NCI-H82 treated with DMSO at 0.1 percent for 48 hours (cell line): ENCODE measurements around the gene IL6R.

Source experiments
- DNase-seq: peaks from one replicate; lab custom pipeline; 2025; ENCODE audit not compliant: unreplicated experiment; lab: John Stamatoyannopoulos, UW

Gene IL6R

DNA sequence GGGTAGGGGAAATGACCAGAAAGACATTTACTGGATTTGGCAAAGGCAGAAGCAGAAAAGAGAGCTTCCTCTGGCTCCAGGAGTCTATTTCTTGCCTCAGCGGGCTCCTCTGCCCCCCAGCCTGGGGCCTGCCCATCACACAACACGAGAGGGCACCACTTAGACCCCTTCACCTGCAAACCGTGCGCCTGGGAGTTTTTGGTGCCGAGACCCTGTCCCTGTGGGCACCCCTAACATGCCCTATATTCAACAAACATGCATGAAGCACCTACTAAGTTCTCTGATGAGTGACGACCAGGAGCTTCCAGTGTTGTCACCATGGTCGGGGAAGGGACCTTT lies 18.8 kb downstream of the IL6R start:
- DNase-seq, result no peak

DNA sequence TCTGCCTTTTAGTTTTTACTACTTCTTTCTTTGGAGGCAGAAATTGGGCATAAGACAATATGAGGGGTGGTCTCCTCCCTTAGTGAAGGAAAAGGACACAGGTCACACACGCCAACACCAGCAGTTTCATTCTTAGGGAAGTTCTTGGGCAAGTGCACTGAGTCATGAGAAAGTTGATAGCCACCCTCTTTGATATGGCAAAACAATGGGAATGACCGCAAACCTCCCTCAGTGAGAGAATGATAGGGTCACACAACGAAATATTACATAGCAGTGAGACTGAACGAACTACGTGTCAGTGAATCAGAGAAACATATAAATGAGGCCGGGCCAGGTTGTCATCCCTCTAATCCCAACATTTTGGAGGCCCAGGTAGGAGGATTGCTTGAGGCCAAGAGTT lies 20.0 kb downstream of the IL6R start:
- no peak for DNase-seq

DNA sequence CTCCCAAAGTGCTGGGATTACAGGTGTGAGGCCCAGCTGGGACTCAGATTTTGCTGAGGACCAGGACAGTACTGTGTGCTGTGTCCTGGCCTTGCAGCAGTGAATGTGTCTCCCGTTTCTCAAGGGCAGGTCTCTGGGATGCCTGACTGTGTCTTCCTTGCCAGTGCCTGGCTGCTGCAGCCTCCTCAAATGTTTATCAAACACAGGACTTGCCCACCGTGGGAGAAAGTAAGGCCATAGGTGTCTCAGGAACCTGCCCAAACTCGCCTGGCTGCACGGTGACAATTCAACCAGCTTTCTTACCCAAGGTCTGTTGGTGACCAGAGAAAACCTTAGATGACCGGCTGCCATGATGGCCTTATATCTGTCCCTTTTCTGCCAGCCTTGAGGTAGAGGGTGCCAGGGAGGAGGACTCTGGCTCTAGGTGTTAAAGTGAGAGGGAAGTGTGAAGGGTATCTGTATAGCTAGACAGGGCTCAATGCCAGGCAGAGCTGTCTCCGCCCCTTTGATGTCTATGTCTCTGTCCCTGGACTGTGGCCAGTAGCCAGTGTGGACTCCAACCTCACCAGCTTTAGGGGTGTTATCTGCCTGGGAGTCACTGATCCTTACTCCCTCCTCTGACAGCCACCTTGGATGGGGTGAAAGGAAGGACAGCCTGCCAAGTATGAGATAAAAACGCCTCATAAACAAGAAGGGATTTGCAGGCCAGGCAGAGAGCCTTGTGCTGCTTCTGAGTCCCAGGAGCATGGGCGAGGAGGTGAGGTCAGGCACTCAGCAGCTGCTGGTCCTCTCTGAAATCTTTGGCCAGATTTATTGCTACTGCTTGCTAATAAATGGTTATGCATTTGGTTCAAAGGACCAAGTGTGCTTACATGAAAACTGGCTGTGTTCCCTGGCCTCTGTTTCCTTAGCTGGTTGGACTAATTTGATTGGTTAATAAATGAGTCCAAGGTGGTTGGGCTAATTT lies 22.3 kb downstream of the IL6R start:
- no peak for DNase-seq

DNA sequence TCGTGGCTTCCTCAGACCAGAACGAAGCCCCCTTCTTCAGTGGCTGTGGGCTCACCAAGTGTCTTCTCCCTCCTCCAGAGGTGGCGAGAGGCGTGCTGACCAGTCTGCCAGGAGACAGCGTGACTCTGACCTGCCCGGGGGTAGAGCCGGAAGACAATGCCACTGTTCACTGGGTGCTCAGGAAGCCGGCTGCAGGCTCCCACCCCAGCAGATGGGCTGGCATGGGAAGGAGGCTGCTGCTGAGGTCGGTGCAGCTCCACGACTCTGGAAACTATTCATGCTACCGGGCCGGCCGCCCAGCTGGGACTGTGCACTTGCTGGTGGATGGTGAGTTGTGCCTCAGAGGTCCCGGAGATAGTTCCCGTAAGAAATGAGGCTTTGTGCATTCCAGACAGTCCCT lies 24.0 kb downstream of the IL6R start:
- no peak for DNase-seq

DNA sequence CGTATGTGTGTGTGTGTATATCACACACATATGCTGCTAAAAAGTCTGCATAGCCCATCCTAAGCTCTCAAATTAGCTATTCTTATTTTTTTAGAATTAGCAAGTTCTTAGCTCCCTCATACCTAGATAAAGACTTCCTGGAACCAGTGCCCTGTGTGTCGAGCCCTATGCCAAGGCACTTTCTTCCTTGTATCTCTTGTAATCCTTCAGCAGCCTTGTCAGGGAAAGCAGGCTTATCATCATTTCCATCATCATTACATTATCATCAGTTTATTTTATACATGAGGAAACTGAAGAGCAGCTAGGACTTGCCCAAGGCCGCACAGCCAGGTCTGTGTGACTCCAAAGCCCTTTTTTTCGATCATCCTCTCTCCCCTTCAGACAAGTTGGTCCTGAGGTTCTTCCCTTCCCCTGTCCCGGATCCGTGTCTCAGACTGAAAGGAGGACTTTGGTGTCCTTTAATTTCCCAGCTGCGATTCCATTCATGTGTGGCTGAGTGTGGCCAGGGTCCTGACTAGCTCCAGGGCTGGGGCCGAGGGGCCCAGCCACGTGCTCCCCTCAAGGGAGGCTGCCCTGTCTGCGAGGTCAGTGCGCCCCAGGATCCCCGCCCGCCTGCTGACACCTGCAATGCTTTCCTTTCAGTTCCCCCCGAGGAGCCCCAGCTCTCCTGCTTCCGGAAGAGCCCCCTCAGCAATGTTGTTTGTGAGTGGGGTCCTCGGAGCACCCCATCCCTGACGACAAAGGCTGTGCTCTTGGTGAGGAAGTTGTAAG lies 24.9 kb downstream of the IL6R start:
- no peak for DNase-seq

DNA sequence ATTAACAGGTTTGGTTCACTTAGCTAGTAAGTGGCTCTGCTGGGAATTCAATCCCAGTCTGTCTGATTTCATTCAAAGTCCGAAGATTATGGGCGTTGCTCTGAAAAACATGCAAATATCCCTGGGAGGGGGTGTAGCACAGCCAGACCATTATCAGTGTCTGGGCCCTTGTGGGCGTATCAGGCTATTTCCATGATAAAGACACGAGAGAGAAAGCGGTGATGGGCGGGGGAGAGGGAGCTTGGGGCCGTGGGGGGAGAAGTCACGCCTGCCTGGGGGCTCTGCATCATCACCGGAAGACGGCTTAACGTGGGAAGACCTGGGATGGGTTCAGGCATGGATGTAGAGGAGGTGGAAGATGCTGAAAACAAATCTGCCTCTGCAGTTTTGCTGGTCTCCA lies 25.8 kb downstream of the IL6R start:
- DNase-seq, result no peak

DNA sequence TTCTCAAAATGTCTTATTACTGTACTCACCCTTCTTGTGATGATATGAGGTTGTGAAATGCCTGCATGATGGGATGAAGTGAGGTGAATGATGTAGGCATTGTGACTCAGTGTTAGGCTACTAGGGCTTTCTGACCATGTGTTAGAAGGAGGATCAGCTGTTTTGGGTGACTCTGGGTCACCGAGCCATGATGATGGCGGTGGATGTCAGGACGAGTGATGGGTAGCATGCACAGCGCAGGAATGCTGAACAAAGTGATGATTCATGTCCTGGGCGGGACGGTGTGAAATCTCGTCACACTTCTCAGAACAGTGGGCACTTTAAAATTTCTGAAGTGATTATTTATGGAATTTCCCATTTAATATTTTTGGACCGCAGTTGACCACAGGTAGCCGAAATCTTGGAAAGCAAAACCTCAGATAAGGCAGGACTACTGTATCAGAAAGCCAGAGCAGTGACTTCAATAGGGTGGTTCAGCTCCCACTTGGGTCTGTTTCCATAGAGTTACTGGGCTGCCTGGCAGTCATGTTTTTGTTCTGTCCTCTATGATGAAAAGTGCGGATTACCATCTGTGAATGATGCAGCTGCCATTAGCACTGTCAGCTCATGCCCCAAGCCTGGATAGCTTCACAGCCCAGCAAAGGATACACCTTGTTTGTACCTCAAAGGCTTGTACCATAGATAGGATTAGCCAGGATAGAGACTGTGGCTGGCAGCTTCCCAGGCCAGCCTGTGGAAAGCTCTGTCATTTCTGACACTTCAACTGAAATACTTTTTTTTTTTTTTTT lies 26.6 kb downstream of the IL6R start:
- no peak for DNase-seq

DNA sequence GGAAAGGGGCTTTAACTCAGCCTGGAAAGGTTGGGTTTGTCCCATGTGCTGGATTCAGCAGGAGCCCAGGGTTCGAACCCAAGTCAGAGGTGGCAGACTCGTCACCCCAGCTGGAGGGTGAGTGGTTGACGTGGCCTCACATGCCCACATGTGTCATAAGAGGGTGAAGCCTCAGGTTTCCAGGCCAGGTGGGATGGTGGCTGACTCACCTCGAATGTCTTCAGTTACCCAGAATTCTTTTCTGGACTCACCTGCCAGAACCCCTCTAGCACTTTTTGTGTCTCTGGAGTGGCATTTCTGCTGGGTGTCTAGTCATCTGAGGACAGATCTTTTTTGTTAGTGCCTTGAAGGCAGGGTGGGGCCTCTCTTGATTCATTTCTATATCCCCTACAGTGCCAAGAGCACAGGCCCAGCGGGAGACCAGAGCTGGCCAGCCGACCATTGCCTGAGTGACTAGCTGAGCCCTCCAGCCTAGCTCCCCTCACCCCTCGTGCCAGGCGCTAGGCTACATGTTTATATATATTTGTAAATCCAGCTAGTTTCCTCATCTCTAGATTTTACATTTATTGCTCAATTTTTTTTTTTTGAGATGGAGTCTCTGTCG lies 28.1 kb downstream of the IL6R start:
- no peak for DNase-seq

DNA sequence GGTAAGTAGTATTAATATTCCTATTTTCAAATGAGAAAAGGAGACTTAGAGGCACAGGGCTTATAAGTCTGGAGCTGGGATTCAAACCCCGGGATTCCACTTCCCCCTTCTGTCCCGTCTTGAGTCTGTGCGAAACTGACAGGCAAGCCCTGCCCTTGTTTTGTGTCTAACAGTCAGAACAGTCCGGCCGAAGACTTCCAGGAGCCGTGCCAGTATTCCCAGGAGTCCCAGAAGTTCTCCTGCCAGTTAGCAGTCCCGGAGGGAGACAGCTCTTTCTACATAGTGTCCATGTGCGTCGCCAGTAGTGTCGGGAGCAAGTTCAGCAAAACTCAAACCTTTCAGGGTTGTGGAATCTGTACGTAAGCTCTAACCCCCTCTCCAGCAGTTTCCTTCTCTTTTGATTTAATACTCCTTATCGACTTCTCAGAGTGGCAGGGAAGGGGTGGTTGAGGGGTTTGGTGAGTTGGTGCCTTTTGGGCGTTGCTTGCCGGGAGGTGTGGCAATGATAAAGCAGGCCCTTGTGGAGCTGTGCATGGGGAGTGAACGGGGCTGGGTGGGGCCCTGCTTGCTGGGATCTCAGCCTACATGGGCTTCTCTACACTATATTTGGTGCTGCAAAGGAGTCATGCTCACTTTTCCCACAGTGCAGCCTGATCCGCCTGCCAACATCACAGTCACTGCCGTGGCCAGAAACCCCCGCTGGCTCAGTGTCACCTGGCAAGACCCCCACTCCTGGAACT lies 29.4 kb downstream of the IL6R start:
- no peak for DNase-seq

DNA sequence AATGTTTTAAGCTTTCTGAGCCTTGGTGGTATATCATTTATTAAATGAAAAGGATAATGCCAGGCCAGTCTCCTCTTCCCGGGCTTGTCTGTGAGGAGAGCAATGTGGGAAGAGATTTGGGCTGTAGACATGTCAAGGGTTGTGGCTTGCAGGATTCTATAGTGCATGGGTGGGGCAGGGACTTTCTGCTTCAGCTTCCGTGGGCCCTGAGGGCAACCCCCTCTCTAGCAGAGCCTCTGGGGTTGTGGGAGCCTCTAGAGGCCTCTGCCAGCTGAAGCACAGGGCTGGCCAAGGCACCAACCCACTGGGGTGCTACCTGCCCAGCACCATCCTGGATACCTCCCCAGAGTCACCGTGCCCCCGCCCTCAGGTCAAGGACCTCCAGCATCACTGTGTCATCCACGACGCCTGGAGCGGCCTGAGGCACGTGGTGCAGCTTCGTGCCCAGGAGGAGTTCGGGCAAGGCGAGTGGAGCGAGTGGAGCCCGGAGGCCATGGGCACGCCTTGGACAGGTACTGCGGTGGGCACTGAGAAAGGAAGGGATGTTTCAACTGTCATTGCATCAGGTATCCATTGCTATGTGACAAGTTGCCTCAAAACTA lies 30.6 kb downstream of the IL6R start:
- DNase-seq, result no peak

DNA sequence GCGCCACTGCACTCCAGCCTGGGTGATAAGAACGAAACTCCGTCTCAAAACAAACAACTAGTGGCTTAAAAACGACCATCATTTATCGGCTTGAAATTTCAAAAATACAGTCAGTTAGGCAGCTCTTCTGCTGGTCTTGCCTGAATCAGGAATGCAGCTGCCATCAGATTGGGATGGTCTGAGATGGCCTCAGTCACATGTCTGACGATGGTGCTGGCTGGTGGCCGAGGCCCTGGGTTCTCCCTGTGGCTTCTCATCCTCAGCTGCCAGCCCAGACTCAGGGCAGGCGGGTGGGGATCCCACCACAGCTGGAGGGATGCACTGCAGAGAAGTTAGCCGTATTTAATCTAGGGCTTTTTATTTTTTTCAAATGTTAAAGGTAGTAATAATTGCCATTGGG lies 31.3 kb downstream of the IL6R start:
- no peak for DNase-seq

DNA sequence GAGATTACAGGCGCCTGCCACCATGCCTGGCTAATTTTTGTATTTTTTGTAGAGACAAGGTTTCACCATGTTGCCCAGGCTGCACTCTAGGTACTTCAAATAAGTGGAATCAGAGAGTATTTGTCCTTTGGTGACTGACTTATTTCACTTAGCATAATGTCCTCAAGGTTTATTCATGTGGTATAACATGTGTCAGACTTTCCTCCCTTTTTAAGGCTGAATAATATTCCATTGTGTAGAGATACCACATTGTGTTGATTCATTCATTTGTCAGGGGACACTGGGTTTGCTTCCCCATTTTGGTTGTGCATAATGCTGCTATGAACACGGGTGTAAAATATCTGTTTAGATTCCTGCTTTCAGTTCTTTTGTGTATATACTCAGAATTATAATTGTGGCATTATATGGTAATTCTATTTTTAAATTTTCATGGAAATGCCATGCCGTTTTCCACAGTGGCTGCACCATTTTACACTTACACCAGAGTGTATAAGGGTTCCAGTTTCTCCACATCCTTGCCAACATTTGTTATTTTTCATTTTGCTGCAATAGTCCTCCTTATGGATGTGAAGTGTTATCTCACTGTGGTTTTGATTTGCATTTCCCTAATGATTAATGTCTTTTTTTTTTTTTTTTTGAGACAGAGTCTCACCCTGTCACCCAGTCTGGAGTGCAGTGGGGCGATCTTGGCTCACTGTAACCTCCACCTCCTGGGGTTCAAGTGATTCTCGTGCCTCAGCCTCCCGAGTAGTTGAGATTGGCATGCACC lies 35.1 kb downstream of the IL6R start:
- DNase-seq, result no peak

DNA sequence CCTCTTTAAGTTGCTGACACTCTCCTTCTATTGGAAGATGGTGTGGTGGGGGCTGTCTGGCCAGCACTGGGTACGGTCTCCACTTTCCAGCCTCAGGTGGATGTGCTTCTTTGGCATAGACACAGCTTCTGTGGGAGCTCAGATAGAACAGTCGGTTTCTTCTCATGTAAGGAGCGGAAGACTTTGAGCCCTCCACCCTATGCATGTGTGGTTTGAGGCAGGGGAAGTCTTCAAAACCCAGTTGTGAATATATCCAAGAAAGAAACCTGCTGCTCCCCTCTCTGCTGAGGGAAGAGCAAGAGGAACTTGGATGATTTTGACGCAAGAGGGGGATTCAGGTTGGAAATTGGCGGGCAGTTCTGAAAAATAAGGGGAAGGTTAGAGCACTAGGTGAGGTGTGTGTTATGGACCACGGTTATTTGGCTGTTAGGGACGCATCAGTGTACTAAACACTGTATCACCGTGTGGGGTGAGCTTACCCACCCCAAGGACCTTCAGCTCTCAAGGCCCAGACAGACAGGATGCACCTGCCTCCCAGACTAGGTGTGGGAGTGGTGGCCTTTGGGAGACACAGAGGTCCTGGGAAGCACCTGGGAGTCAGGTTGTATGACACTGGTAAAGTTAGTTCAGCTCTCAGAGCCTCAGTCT lies 36.2 kb downstream of the IL6R start:
- DNase-seq, result no peak

DNA sequence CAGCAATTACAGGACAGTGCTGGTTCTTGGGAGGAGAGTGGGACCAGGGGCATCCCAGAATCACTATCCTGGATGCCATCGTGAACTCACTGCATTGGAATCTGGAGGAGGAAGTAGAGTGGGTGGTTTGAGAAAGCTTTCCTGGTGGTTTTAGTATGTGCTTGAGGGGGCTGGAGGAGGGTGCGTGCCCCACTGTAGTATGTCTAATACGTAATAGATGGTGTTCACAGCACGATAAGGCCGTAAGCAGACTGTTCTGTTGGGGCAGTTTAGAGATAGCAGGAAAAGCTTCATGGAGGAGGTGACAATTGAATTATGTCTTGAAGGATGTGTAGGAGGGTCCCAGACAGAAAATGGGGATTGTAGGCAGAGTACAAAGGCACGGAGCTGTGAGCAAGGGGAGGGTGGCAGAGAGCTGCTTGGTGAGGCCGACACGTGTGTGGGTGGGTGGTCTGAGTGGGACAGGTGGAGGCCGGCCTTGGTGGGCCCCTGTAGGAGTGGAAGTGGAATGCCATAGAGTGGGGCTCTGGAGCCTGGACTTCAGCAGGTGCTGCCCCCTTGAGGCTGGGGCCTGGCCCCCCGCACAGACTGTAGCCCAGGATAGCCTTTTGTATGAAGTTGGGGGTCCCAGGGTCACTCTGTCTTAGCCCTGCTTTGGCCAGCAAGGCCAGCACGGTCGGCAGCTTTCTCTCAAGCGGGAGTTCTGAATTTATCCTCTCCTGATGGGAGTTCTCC lies 37.0 kb downstream of the IL6R start:
- no peak for DNase-seq

DNA sequence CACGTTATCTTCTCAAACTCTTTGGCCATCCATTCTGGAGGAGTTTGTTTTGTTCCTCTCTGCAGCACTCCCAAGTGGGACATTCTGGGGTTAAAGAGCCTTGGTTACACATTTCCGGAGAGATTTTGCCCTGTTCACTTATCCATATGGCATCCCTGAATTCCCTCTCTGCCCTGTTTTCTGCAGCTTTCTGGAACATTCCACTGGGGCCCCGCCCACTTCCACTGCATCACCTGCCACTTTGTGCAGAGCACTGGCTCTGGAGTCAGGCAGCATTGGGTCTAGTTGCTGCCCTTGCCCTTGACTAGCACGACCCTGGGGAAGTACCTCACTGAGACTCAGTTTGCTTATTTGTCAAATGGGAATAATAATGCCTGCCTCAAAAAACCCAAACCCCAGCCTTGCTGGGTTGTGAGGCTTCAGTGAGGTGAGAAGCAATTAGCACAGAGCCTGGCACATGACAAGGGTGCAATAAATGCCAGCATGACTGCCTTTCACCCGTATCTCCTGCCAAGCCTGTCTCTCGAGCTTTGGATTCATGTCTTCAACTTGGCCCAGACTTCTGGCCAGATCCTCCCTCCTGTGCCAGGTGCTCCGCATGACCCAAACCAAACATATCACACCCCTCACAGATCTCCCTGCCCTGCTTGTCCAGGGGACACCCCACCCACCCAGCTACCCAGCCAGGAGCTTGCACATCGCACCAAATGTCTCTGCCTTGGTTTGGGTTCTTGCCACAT lies 38.3 kb downstream of the IL6R start:
- DNase-seq, result no peak

DNA sequence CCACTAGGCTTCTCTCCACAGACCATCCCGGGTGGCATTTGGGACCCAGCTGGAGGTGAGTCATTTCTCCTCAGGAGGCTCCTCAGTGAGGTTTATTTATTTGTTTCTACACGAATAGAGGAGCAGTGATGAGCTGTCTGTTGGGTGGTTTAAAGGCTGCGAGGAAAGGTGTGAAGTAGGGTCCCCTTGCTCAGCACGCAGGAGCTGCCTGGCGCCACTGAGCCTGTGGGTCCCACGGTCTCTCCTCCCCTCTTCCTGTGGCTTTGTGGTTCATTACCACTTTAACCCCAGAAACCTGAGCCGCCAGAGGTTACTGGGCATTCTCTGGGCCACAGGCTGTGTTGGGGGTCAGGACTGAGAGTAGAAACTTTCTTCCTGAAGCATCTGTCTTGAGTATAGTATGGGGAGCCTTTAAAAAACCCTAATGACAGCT lies 39.9 kb downstream of the IL6R start:
- no peak for DNase-seq

DNA sequence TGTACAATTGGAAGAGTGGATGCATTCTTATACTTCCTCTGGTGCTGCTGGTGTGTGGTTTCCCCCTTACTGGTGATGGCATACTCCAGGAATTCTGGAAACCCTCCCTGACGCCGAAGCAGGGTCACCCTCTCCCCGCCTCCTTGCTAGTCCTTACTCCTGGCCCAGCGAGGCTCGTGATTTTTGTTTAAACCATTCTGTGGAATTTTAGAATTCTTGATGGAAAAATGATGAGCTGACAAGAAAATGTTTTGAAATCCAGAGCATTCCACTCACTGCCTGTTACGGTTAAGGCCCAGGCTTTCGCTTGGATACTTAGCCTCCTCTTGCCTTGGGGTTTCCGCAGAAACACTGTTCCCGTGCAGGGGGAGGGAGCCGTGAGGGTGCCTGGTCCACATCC lies 41.1 kb downstream of the IL6R start:
- DNase-seq, result no peak
